HCT116 (cell line): ENCODE data around the gene DNAJB13. TPM values are rescaled to one million over a fixed set of nuclear protein-coding genes. Genes with fewer than 3 reads are reported as not detected.

Experiments
- ATAC-seq: fragments of 200-7000 bp; cut with Tn5 transposase; 2 replicates; pipeline ENCODE4 v1.9.1; 2020; ENCODE audit warnings: mild to moderate bottlenecking, moderate library complexity
- BruUV-seq: library from RNA; stranded (reverse); fragments of 400-500 nt; replicated peaks from 2 replicates; lab custom pipeline; 2021; lab: Mats Ljungman, UMichigan
- CTCF ChIA-PET: fragments of 300-600 bp; sonication (Branson Sonifier 250); formaldehyde crosslinking; loops from one replicate; lab custom pipeline; 2021; ENCODE audit warnings: antibody characterized with exemption; lab: Charles Lee
- POLR2A ChIA-PET: fragments of 300-600, 350-600 bp; sonication (Branson Sonifier 250); formaldehyde crosslinking; loops from one replicate; lab custom pipeline; 2021; ENCODE audit warnings: antibody characterized with exemption; lab: Charles Lee
- RAD21 ChIA-PET, 2 experiments: fragments of 300-600 bp; sonication (Branson Sonifier 250); formaldehyde crosslinking; loops; one replicate each; lab custom pipeline; 2023; ENCODE audit warnings: low total read pairs in 2 of 2; ENCODE audit not compliant: uncharacterized antibody in 2 of 2, unreplicated experiment in 2 of 2, low non-redundant PET in 1 of 2; lab: Charles Lee
- DNase-seq: peaks from one replicate; pipeline ENCODE4 v3.0.0-alpha.2; 2010; ENCODE audit warnings: low read depth, low spot score
- H2AFZ ChIP-seq: fragments of 200-600 bp; shearing (Covaris generic), sonication (generic); 2 replicates; pipeline ENCODE4 v1.6.1; 2017; ENCODE audit warnings: low read depth, mixed run types, mixed read lengths, antibody characterized with exemption, low read length; ENCODE audit not compliant: poor library complexity, severe bottlenecking
- H3K27ac ChIP-seq: 2 replicates; pipeline ENCODE4 v1.5.1; 2012; ENCODE audit warnings: low read depth, low read length
- H3K27me3 ChIP-seq: fragments of 200-600 bp; sonication (generic); 2 replicates; pipeline ENCODE4 v1.6.1; 2016; ENCODE audit warnings: mixed run types, low read length, mixed read lengths; ENCODE audit not compliant: insufficient read depth
- H3K36me3 ChIP-seq, 2 experiments: fragments of 200-500 bp in 1 of 2; fragments of 200-600 bp in 1 of 2; sonication (Bioruptor generic) in 1 of 2; sonication (generic) in 1 of 2; 2 replicates each; pipeline versions ENCODE4 v1.5.1 to v1.6.1; 2014 to 2016; ENCODE audit warnings: low read length in 2 of 2, inconsistent platforms in 1 of 2, mixed read lengths in 1 of 2, mixed run types in 1 of 2; ENCODE audit not compliant: insufficient read depth in 2 of 2, control insufficient read depth in 1 of 2
- H3K4me1 ChIP-seq, 2 experiments: fragments of 200-600 bp in 1 of 2; sonication (generic) in 1 of 2; 2 replicates each; pipeline versions ENCODE4 v1.5.1 to v1.6.1; 2012 to 2017; ENCODE audit warnings: low read length in 2 of 2, inconsistent platforms in 1 of 2, mild to moderate bottlenecking in 1 of 2, mixed read lengths in 1 of 2, mixed run types in 1 of 2, moderate library complexity in 1 of 2; ENCODE audit not compliant: insufficient read depth in 2 of 2, control insufficient read depth in 1 of 2
- H3K4me2 ChIP-seq: fragments of 200-600 bp; sonication (generic); 2 replicates; pipeline ENCODE4 v1.6.1; 2017; ENCODE audit warnings: mixed run types, low read length, mixed read lengths
- H3K4me3 ChIP-seq, 2 experiments: fragments of 200-600 bp in 1 of 2; sonication (generic) in 1 of 2; replicated peaks in 1 of 2; 2 replicates each; pipeline ENCODE4 v1.5.1; 2011 to 2016; ENCODE audit warnings: low read length in 2 of 2, control low read depth in 1 of 2, low read depth in 1 of 2, mild to moderate bottlenecking in 1 of 2, mixed read lengths in 1 of 2, mixed run types in 1 of 2
- H3K79me2 ChIP-seq: fragments of 200-600 bp; sonication (generic); 2 replicates; pipeline ENCODE4 v1.6.1; 2017; ENCODE audit warnings: mild to moderate bottlenecking, mixed run types, low read length, moderate library complexity, mixed read lengths; ENCODE audit not compliant: insufficient read depth
- H3K9ac ChIP-seq: fragments of 200-600 bp; sonication (generic); 2 replicates; pipeline ENCODE4 v1.6.1; 2016; ENCODE audit warnings: low read length, mixed read lengths
- H3K9me2 ChIP-seq: fragments of 200-600 bp; sonication (generic), shearing (Covaris generic); 2 replicates; pipeline ENCODE4 v1.6.1; 2017; ENCODE audit warnings: mixed run types, mild to moderate bottlenecking, moderate library complexity; ENCODE audit not compliant: insufficient read depth
- H3K9me3 ChIP-seq, 2 experiments: fragments of 200-500 bp in 1 of 2; fragments of 200-600 bp in 1 of 2; sonication (Bioruptor generic) in 1 of 2; sonication (generic) in 1 of 2; 2 replicates each; pipeline ENCODE4 v1.6.1; 2014 to 2017; ENCODE audit warnings: low read length in 2 of 2, mixed read lengths in 2 of 2, inconsistent platforms in 1 of 2, low read depth in 1 of 2, mild to moderate bottlenecking in 1 of 2, mixed run types in 1 of 2, moderate library complexity in 1 of 2; ENCODE audit not compliant: control insufficient read depth in 1 of 2, insufficient read depth in 1 of 2
- H4K20me1 ChIP-seq: fragments of 200-600 bp; sonication (generic), shearing (Covaris generic); 2 replicates; pipeline ENCODE4 v1.6.1; 2017; ENCODE audit warnings: mixed run types, mild to moderate bottlenecking, moderate library complexity; ENCODE audit not compliant: insufficient read depth
- CBX3 ChIP-seq: IDR thresholded peaks from 2 replicates; pipeline ENCODE4 v1.6.1; 2012; ENCODE audit warnings: low read depth
- CEBPB ChIP-seq: IDR thresholded peaks from 2 replicates; pipeline ENCODE4 v1.6.1; 2012; ENCODE audit warnings: low read depth
- EZH2 ChIP-seq: fragments of 200-600 bp; sonication (generic); IDR thresholded peaks from 2 replicates; pipeline ENCODE4 v1.6.1; 2017; ENCODE audit warnings: antibody characterized with exemption, mixed run types
- JUND ChIP-seq: IDR thresholded peaks from 2 replicates; pipeline ENCODE4 v1.6.1; 2012
- YY1 ChIP-seq: IDR thresholded peaks from 2 replicates; pipeline ENCODE4 v1.6.1; 2011; ENCODE audit warnings: low read length, low read depth, moderate library complexity, mild to moderate bottlenecking; ENCODE audit not compliant: insufficient replicate concordance; ENCODE audit errors: extremely low read depth
- intact Hi-C: fragments of 100-400 bp; cut with micrococcal nuclease; formaldehyde crosslinking; loops from 2 replicates; pipeline ENCODE4 v1.10.0; 2022
- total RNA-seq: library from RNA; stranded (reverse); gene quantifications from one replicate; pipeline ENCODE4 v1.2.1, GENCODE V29; 2021; ENCODE audit not compliant: unreplicated experiment
- TF ChIP-seq, protein P1 (sequence below): IDR thresholded peaks from 2 replicates; pipeline ENCODE4 v1.6.1; 2012; ENCODE audit warnings: low read depth

The DNAJB13 gene
- total RNA-seq, 1 experiment from 2014 or later = 0.22 TPM

DNA sequence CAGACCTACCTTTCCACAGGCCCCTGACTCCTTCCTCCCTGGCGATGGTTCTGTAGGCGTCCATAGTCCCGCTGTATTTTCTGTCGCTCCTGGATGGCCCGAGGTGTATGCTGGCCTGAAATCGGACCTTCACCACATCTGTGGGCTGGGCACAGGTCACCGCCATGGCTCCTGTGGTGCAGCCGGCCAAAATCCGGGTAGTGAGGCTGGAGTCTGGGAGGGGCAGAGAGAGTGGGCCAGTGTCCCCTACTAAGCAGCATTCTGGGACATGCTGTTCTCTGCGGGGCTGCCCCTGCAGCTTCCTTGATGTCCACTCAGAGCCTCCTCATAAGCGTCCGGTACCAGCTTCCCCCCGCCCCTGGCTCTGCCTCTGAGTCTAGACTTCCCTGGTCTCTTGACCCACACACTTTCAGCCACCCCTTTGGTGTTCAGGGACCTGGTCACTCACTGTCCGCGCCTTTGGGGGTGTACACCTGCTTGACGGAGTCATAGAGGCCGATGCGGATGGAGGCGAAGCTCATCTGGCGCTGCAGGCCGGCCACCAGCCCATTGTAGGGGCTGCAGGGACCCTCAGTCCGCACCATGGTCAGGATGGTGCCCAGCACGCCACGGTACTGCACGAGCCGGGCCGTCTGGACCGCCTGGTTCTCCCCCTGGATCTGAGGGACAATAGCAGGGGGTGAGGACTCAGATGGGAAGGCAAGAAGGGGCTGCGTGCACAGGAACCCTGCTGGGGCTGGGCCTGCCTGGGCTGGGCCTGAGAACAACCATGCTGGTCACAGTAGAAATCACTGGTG lies 55.1 kb downstream of the DNAJB13 start:
- Histone ChIP-seq H3K4me2 (no peak overlapping the region), H3K4me3 (no peak overlapping the region), H3K36me3 (no peaks in the 10 kb centered on the region), H2AFZ (no peak overlapping the region), H3K4me1 (no peaks in the 10 kb centered on the region), H3K9me2 (no peaks in the 10 kb centered on the region), H3K27ac (no peak overlapping the region), H3K9me3 (no peaks in the 10 kb centered on the region), H3K79me2 (no peaks in the 10 kb centered on the region), H4K20me1 (no peaks in the 10 kb centered on the region), H3K9ac (no peak overlapping the region)
- BruUV-seq = no TSS peak
- ChIA-PET POLR2A (no interaction called here), CTCF (no interaction called here), RAD21 (no interaction called here)
- intact Hi-C loops = no loop called here
- ATAC-seq = no peak
- TF ChIP-seq CBX3 (no peak), EZH2 (no peak), JUND (no peak), YY1 (no peak), CEBPB (no peak)
- TF ChIP-seq, protein P1, sequence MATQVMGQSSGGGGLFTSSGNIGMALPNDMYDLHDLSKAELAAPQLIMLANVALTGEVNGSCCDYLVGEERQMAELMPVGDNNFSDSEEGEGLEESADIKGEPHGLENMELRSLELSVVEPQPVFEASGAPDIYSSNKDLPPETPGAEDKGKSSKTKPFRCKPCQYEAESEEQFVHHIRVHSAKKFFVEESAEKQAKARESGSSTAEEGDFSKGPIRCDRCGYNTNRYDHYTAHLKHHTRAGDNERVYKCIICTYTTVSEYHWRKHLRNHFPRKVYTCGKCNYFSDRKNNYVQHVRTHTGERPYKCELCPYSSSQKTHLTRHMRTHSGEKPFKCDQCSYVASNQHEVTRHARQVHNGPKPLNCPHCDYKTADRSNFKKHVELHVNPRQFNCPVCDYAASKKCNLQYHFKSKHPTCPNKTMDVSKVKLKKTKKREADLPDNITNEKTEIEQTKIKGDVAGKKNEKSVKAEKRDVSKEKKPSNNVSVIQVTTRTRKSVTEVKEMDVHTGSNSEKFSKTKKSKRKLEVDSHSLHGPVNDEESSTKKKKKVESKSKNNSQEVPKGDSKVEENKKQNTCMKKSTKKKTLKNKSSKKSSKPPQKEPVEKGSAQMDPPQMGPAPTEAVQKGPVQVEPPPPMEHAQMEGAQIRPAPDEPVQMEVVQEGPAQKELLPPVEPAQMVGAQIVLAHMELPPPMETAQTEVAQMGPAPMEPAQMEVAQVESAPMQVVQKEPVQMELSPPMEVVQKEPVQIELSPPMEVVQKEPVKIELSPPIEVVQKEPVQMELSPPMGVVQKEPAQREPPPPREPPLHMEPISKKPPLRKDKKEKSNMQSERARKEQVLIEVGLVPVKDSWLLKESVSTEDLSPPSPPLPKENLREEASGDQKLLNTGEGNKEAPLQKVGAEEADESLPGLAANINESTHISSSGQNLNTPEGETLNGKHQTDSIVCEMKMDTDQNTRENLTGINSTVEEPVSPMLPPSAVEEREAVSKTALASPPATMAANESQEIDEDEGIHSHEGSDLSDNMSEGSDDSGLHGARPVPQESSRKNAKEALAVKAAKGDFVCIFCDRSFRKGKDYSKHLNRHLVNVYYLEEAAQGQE = no peak
- TF ChIP-seq, all 23 proteins: peak for 0
- H3K27me3 ChIP-seq = no peaks in the 10 kb centered on the region
- no peak for DNase-seq
